Heart left ventricle (tissue), 13 donors: ENCODE data around the gene DIRAS3.

Experiments
- CTCF ChIP-seq, 12 donors: fragments of 200-600 bp; sonication (generic) in 4 of 12; IDR thresholded peaks; one replicate each; pipeline versions ENCODE4 v1.5.0 to v1.8.0; 2018 to 2022; ENCODE audit warnings: antibody characterized with exemption in 12 of 12, mild to moderate bottlenecking in 5 of 12
- POLR2A ChIP-seq, 2 donors: fragments of 450-650 bp; IDR thresholded peaks; one replicate each; pipeline ENCODE4 v1.6.1; 2017; ENCODE audit warnings: antibody characterized with exemption in 2 of 2, mild to moderate bottlenecking in 2 of 2, moderate library complexity in 2 of 2
- donor health status: ischemic (EF 13 %, LVEDD 7.1; RV severe dilation, severe dysfunction).
- donor health status: DM: no; HTN: yes; CAD: no.
- donor health status: DM: no; HTN: no; CAD: no.
- donor health status: ischemic (EF 25% LVEDD 6.9; RV normal size, moderate dysfunction).
- donor health status: ischemic (EF 25% LVEDD 5.7; RV mildly dilated, moderate dysfunction).
- donor health status: ischemic (EF 35%, LVEDD 5.7; RV mildly dilated, moderate dysfunction).
- donor health status: nonischemic (EF 11% LVEDD 7.7; RV severe dilation, severe dysfunction).
- donor health status: DM: yes; HTN: yes; CAD: no.
- donor health status: PGD.
- donor health status: ischemic (EF 29% LVEDD 5.4; RV normal size, mild dysfunction).
- donor health status: nonischemic (EF 23%, LVEDD 6.1; RV moderate dilation, normal function).

GRCh38 chr1:68065766-68066165 is 15.3 kb upstream of the DIRAS3 start:
- TF ChIP-seq CTCF (IDR thresholded peaks at IDR 0.05), result no peak
- TF ChIP-seq POLR2A (IDR thresholded peaks at IDR 0.05), result no peak
